Activated T-helper 1 cell treated with Interleukin-2 at 50 U/mL for 16 hours (primary cell): Measurements from ENCODE around the gene TAMM41.
"Not testable (repeated sequence)": the region's sequence is repeated elsewhere in the genome, so short reads cannot be mapped to it uniquely, and the experiment has no call there.

ENCODE experiments used
- DNase-seq: peaks from one replicate; pipeline ENCODE4 v3.0.0-alpha.2; 2020; ENCODE audit warnings: low read depth

The TAMM41 gene

GRCh38 chr3:11764931-11765363, 81.7 kb downstream of the TAMM41 start:
- no peak for DNase-seq

DNA sequence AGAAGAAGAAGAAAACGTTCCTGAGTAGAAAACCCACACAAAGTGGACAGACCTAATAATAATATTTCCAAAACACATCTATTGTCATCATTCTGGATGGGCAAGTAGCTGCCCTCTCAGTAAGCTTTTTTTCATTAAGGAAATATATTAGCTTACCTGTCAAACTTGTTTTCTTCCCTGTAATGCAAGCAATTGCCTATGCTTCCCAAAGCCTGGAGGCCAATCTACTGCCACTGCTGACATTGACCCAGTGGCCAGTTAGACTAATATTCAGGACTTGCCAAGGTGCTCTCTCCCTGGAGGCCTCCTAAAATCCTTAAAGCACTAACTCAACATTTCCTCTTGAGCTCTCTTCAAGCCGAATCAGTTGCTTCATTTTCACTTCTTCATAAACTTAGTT, 86.7 kb downstream of the TAMM41 start:
- DNase-seq = no peak

GRCh38 chr3:11757929-11758328, 88.8 kb downstream of the TAMM41 start:
- no peak for DNase-seq

GRCh38 chr3:11757441-11757875, 89.2 kb downstream of the TAMM41 start:
- no peak for DNase-seq

DNA sequence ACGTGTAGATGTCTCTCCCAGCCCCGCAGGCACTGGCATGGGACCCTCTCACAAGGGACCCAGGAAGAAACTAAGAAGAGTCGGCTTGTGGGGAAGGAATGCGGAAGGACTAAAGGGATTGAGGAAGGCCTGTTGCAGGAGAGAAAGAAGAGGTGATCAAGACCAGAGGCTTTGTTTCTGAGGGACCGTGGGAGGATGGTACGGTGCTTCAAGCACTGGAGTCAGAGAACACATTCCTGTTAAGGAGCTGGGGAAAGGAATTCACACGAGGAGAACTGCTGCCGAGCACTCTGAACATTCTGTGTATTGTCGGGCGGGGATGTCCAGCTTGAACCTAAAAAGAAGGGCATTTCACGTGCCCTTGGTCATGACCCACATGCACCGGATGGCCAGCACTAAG, 91.4 kb downstream of the TAMM41 start:
- no peak for DNase-seq

DNA sequence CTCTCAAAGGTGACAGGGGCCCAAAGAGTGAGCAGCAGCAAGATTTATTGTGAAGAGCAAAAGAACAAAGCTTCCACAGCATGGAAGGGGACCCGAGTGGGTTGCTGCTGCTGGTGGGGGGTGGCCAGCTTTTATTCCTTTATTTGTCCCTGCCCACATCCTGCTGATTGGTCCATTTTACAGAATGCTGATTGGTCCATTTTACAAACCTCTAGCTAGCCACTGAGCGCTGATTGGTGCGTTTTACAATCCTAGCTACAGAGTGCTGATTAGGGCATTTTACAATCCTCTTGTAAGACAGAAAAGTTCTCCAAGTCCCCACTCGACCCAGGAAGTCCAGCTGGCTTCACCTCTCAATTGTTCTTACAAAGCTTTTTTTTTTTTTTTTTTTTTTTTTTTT, 94.4 kb downstream of the TAMM41 start:
- not testable (repeated sequence) for DNase-seq

GRCh38 chr3:11748306-11748705, 98.4 kb downstream of the TAMM41 start:
- not testable (repeated sequence) for DNase-seq
